OCI-LY1 (cell line): ENCODE data around the gene SRD5A1.

Experiments
- H2AFZ ChIP-seq: fragments of 200-600 bp; sonication (generic), shearing (Covaris generic); 2 replicates; pipeline ENCODE4 v1.6.0; 2014; ENCODE audit warnings: antibody characterized with exemption, mild to moderate bottlenecking, low read length
- H3F3A ChIP-seq: fragments of 200-600 bp; sonication (generic), shearing (Covaris generic); 2 replicates; pipeline ENCODE4 v1.6.0; 2014; ENCODE audit warnings: mild to moderate bottlenecking, antibody characterized with exemption, low read length, moderate library complexity; ENCODE audit not compliant: insufficient read depth
- H3K27ac ChIP-seq: fragments of 200-600 bp; sonication (generic); 2 replicates; pipeline ENCODE4 v1.5.1; 2014; ENCODE audit warnings: low read length, mixed run types, mild to moderate bottlenecking, low read depth; ENCODE audit not compliant: poor library complexity, severe bottlenecking
- H3K27me3 ChIP-seq: fragments of 200-600 bp; sonication (generic); 2 replicates; pipeline ENCODE4 v1.6.0; 2014; ENCODE audit warnings: antibody characterized with exemption, mild to moderate bottlenecking, low read length, moderate library complexity; ENCODE audit not compliant: insufficient read depth
- H3K36me3 ChIP-seq: fragments of 200-600 bp; sonication (generic); 2 replicates; pipeline ENCODE4 v1.6.1; 2014; ENCODE audit warnings: mild to moderate bottlenecking, antibody characterized with exemption, low read length, moderate library complexity, mixed read lengths; ENCODE audit not compliant: insufficient read depth
- H3K4me1 ChIP-seq: fragments of 200-600 bp; sonication (generic); 2 replicates; pipeline ENCODE4 v1.5.1; 2014; ENCODE audit warnings: mild to moderate bottlenecking, low read length, moderate library complexity; ENCODE audit not compliant: insufficient read depth, severe bottlenecking
- H3K4me2 ChIP-seq: fragments of 200-600 bp; sonication (generic), shearing (Covaris generic); 2 replicates; pipeline ENCODE4 v1.6.1; 2014; ENCODE audit warnings: low read length
- H3K4me3 ChIP-seq: fragments of 200-600 bp; sonication (generic); 2 replicates; pipeline ENCODE4 v1.5.1; 2014; ENCODE audit warnings: low read length, low read depth, mild to moderate bottlenecking, mixed read lengths; ENCODE audit not compliant: poor library complexity, severe bottlenecking
- H3K79me2 ChIP-seq: fragments of 200-600 bp; shearing (Covaris generic); 2 replicates; pipeline ENCODE4 v1.6.1; 2016; ENCODE audit warnings: mixed run types, low read length, mixed read lengths; ENCODE audit not compliant: insufficient read depth
- H3K9ac ChIP-seq: fragments of 200-600 bp; sonication (generic), shearing (Covaris generic); 2 replicates; pipeline ENCODE4 v1.6.1; 2014; ENCODE audit warnings: mild to moderate bottlenecking, low read length, mixed read lengths
- H3K9me2 ChIP-seq: fragments of 200-600 bp; sonication (generic), shearing (Covaris generic); 2 replicates; pipeline ENCODE4 v1.6.1; 2014; ENCODE audit warnings: low read depth, mild to moderate bottlenecking, low read length, mixed read lengths
- H3K9me3 ChIP-seq: fragments of 200-600 bp; shearing (Covaris generic); 2 replicates; pipeline ENCODE4 v1.6.1; 2014; ENCODE audit warnings: low read length, mixed read lengths
- H4K20me1 ChIP-seq: fragments of 200-600 bp; sonication (generic), shearing (Covaris generic); 2 replicates; pipeline ENCODE4 v1.6.0; 2016; ENCODE audit warnings: mild to moderate bottlenecking, low read length; ENCODE audit not compliant: insufficient read depth
- EZH2 ChIP-seq: fragments of 200-600 bp; sonication (generic), shearing (Covaris generic); IDR thresholded peaks from 2 replicates; pipeline ENCODE4 v1.8.0; 2017; ENCODE audit warnings: borderline replicate concordance, mixed run types, mild to moderate bottlenecking, antibody characterized with exemption, low read length, moderate library complexity, mixed read lengths
- TF ChIP-seq, protein P1 (sequence below): fragments of 200-600 bp; sonication (generic), shearing (Covaris generic); IDR thresholded peaks from 2 replicates; pipeline ENCODE4 v1.5.1; 2017; ENCODE audit warnings: mild to moderate bottlenecking, antibody characterized with exemption, low read length, moderate library complexity, mixed read lengths

Gene SRD5A1

DNA sequence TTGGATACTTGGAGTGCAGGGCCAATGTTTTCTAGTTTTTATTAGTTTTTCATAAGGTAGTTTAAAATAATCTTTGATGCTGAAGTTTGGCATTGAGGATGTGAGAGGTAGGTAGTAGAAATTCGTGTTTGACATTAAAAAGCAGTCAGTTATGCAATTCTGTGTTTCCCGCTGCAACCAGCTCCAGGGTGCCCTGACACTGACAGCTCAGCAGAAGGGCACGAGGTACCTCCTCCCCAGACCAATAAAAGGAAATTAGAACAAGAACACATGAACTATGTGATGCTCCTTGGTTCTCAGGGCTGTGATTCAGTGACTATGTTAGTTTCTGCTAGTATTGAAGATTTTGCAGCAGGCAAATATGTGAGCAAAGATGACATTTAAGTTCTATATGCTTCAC is 40.6 kb upstream of the SRD5A1 start:
- no peaks in the 10 kb centered on the region for H3K9me3 ChIP-seq
- no peak overlapping the region for H3K4me2 ChIP-seq

DNA sequence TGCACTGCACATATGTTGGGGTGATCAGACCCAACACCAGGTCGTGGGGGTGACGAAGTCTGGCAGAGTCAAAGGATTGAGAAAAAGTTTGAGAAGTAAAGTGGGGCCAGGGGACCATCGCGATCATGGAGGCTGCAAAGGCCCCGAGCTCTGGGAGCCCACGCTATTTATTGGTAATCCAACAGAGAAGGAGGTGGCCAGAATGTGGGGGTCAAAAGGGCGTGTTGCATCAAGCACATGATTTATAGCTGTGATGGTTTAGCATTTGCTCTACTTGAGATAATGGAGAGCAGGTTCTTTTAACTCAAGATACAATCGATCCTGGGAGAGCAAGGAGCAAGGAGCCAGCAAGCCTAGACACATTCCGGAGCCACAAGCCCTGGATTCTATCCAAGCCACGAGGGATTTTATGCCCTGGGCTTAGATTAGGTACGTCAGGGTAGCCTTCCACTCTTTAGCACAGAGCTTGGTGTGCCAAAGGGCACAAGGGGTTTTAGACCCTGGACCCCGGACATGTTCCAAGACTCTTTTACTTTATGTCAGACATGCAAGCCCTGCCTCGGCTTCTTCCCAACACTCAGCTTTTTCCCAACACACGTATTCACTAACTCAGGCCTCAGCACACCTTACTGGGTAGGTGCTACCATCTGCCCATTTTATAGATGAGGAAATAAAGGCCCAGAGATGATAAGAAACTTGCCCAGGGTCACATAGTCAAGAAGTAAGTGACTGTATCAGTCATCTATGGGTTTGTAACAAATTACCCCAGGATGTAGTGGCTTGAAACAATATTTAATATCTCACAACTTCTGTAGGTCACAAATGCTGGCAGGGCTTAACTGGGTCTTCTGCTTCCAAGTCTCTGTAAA is 39.9 kb upstream of the SRD5A1 start:
- Histone ChIP-seq H3K36me3 (peaks cover 23% of the 10 kb centered on the region), H3K4me1 (no peaks in the 10 kb centered on the region), H3K9me3 (no peaks in the 10 kb centered on the region), H3K27ac (no peak overlapping the region), H3K9me2 (no peaks in the 10 kb centered on the region), H3K4me2 (no peak overlapping the region), H3K4me3 (no peak overlapping the region), H3F3A (no peaks in the 10 kb centered on the region), H3K79me2 (no peaks in the 10 kb centered on the region), H3K9ac (no peak overlapping the region), H2AFZ (no peak overlapping the region), H4K20me1 (no peaks in the 10 kb centered on the region), H3K27me3 (no peaks in the 10 kb centered on the region)
- TF ChIP-seq, protein P1, sequence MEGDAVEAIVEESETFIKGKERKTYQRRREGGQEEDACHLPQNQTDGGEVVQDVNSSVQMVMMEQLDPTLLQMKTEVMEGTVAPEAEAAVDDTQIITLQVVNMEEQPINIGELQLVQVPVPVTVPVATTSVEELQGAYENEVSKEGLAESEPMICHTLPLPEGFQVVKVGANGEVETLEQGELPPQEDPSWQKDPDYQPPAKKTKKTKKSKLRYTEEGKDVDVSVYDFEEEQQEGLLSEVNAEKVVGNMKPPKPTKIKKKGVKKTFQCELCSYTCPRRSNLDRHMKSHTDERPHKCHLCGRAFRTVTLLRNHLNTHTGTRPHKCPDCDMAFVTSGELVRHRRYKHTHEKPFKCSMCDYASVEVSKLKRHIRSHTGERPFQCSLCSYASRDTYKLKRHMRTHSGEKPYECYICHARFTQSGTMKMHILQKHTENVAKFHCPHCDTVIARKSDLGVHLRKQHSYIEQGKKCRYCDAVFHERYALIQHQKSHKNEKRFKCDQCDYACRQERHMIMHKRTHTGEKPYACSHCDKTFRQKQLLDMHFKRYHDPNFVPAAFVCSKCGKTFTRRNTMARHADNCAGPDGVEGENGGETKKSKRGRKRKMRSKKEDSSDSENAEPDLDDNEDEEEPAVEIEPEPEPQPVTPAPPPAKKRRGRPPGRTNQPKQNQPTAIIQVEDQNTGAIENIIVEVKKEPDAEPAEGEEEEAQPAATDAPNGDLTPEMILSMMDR, result no peak
- TF ChIP-seq EZH2, result no peak

More for the DNA sequence above, 40.6 kb upstream of the SRD5A1 start:
- H3F3A ChIP-seq, result no peaks in the 10 kb centered on the region
- H2AFZ ChIP-seq, result no peak overlapping the region
- no peak overlapping the region for H3K27ac ChIP-seq
- no peaks in the 10 kb centered on the region for H4K20me1 ChIP-seq
- no peaks in the 10 kb centered on the region for H3K4me1 ChIP-seq
- H3K36me3 ChIP-seq, result peaks cover 16% of the 10 kb centered on the region
- no peaks in the 10 kb centered on the region for H3K9me2 ChIP-seq
- H3K9ac ChIP-seq, result no peak overlapping the region
- no peaks in the 10 kb centered on the region for H3K27me3 ChIP-seq
- H3K4me3 ChIP-seq, result no peak overlapping the region
- H3K79me2 ChIP-seq, result no peaks in the 10 kb centered on the region
- TF ChIP-seq, protein P1, result no peak
- no peak for TF ChIP-seq EZH2

DNA sequence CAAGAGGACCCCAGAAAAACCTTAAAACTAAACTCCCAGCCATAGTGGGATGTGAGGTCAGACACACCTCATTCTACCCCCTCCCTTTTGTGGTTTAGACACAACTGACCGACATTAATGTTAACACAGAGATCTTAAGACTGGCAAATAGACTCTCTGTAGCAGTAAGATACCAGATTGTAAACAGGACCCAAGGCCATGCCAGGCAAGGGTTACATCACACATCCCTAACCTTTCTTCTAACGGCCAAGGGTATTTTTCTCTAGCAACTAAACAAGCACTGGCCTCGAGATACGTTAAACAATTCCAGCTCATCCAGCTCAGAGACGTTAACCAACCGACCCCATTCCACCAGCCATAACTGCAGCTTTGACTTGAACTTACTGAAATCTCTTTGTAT is 39.2 kb upstream of the SRD5A1 start:
- peaks cover 30% of the 10 kb centered on the region for H3K36me3 ChIP-seq
- no peaks in the 10 kb centered on the region for H4K20me1 ChIP-seq
- no peak overlapping the region for H3K4me2 ChIP-seq
- no peak overlapping the region for H2AFZ ChIP-seq
- no peaks in the 10 kb centered on the region for H3K9me3 ChIP-seq
- H3F3A ChIP-seq, result no peaks in the 10 kb centered on the region
- TF ChIP-seq EZH2, result no peak
- TF ChIP-seq, protein P1, result no peak
- no peak overlapping the region for H3K9ac ChIP-seq
- no peak overlapping the region for H3K4me3 ChIP-seq
- no peaks in the 10 kb centered on the region for H3K4me1 ChIP-seq
- no peak overlapping the region for H3K27ac ChIP-seq
- H3K27me3 ChIP-seq, result no peaks in the 10 kb centered on the region
- H3K9me2 ChIP-seq, result no peaks in the 10 kb centered on the region
- H3K79me2 ChIP-seq, result no peaks in the 10 kb centered on the region
